ENCODE measurements around the gene NACA. TPM values are rescaled to one million over a fixed set of nuclear protein-coding genes. Genes with fewer than 3 reads are reported as not detected.

The NACA gene
- total and polyA plus RNA-seq, 2 of the 13 experiments (the other 11 are each of a cell fraction or from before 2014, with no cell fraction given): 799 to 1,700 TPM

- TF ChIP-seq ZNF562 (CRISPR knock-in tag; IDR thresholded peaks at IDR 0.05; ENCODE audit: borderline replicate concordance): no peak
These were observed 43.3 kb upstream of the NACA start (continued) for GRCh38 chr12:56768424-56768823.

GRCh38 chr12:56766535-56766934 is 41.4 kb upstream of the NACA start:
- H3K27ac ChIP-seq (ENCODE audit: extremely low read length, insufficient read depth, low read length): no peak overlapping the region
- ChIA-PET CTCF (ENCODE audit: low intra/inter-chr PET ratio, low total read pairs) (no interaction called here), POLR2A (no interaction called here)
- no peaks in the 10 kb centered on the region for H4K20me1 ChIP-seq (ENCODE audit: insufficient read depth, low read length)
- H3K36me3 ChIP-seq (replicated peaks in 1 of 2; ENCODE audit: control insufficient read depth in 1 of 2, insufficient read depth in 2 of 2, low read length in 2 of 2): no peaks in the 10 kb centered on the region
- H3K4me2 ChIP-seq (ENCODE audit: low read depth, low read length): no peak overlapping the region
- WGBS (ENCODE audit: low lambda C conversion rate): 85% methylated on average over 6 of the region's 6 CpGs
- H3K4me1 ChIP-seq (ENCODE audit: insufficient read depth, low read length): peaks cover 50% of the 10 kb centered on the region
- no peak for TF ChIP-seq MLXIP (CRISPR knock-in tag; IDR thresholded peaks at IDR 0.05; ENCODE audit: borderline replicate concordance)
- no peak for TF ChIP-seq CREM (IDR thresholded peaks at IDR 0.05)
- no peak for TF ChIP-seq CREM (CRISPR knock-in tag; IDR thresholded peaks at IDR 0.05)
- TF ChIP-seq ZNF678 (CRISPR knock-in tag; IDR thresholded peaks at IDR 0.05): no peak
- TF ChIP-seq ELF1 (CRISPR knock-in tag; IDR thresholded peaks at IDR 0.05): no peak
- no peak for TF ChIP-seq ZKSCAN8 (CRISPR knock-in tag; IDR thresholded peaks at IDR 0.05; ENCODE audit: borderline replicate concordance)
- no peak for TF ChIP-seq DZIP1 (CRISPR knock-in tag; IDR thresholded peaks at IDR 0.05)
- no peak for TF ChIP-seq TARDBP (CRISPR knock-in tag; IDR thresholded peaks at IDR 0.05)
- no peak for TF ChIP-seq THAP7 (CRISPR knock-in tag; IDR thresholded peaks at IDR 0.05)
- no peak for TF ChIP-seq ZNF792 (CRISPR knock-in tag; IDR thresholded peaks at IDR 0.05)
- TF ChIP-seq PCBP2 (optimal IDR thresholded peaks at IDR 0.05; ENCODE audit: low read depth, low read length, poor library complexity, severe bottlenecking): no peak
- TF ChIP-seq ZEB1 (IDR thresholded peaks at IDR 0.05; ENCODE audit: insufficient replicate concordance, low read depth): no peak
- no peak for TF ChIP-seq TMF1 (CRISPR knock-in tag; IDR thresholded peaks at IDR 0.05; ENCODE audit: low read depth)
- H3K27me3 ChIP-seq (ENCODE audit: control insufficient read depth in 1 of 2, insufficient read depth in 2 of 2, low read length in 2 of 2): no peaks in the 10 kb centered on the region; a peak in 1 of 5 replicates
- H3K9ac ChIP-seq (ENCODE audit: insufficient read depth, low read depth, low read length): no peak overlapping the region
- no peak overlapping the region for H3K4me3 ChIP-seq (replicated peaks in 1 of 3; ENCODE audit: insufficient read depth in 1 of 3, low read depth in 2 of 3, low read length in 3 of 3)
- no peak for FAIRE-seq
- ATAC-seq: no peak
- no peaks in the 10 kb centered on the region for H3K9me3 ChIP-seq (ENCODE audit: low read length)
- H2AFZ ChIP-seq (ENCODE audit: low read length): no peak overlapping the region
- in situ Hi-C loops (cut with HindIII; ENCODE audit: extremely low pct_ligation_motif_present, low pct_unique_long_range_greater_than_20kb): no loop called here
- no peaks in the 10 kb centered on the region for H3K79me2 ChIP-seq (ENCODE audit: insufficient read depth, low read length)
- BruUV-seq (replicated peaks): no TSS peak
- intact Hi-C loops (cut with micrococcal nuclease; ENCODE audit: unreplicated experiment): no loop called here
- DNase-seq (ENCODE audit: low spot score): no peak
